IMR-90 (cell line): ENCODE results near the gene SGK1.

Source experiments
- CEBPB ChIP-seq: IDR thresholded peaks from 2 replicates; pipeline ENCODE4 v1.6.1; 2012; ENCODE audit warnings: low read depth, low read length, improper control_type of control experiment
- CHD1 ChIP-seq: IDR thresholded peaks from 2 replicates; pipeline ENCODE4 v1.6.1; 2012; ENCODE audit warnings: low read depth, low read length, improper control_type of control experiment
- CTCF ChIP-seq: conservative IDR thresholded peaks from 2 replicates; pipeline ENCODE4 v1.5.1; 2012; ENCODE audit warnings: mild to moderate bottlenecking, low read depth, low read length, improper control_type of control experiment
- ELK1 ChIP-seq: fragments of 150-350 bp; IDR thresholded peaks from 2 replicates; pipeline ENCODE4 v1.6.1; 2016; ENCODE audit warnings: low read depth, mild to moderate bottlenecking, low read length, moderate library complexity, borderline replicate concordance
- FOS ChIP-seq: fragments of 150-350 bp; IDR thresholded peaks from 2 replicates; pipeline ENCODE4 v1.6.1; 2016; ENCODE audit warnings: low read depth, low read length
- MAFK ChIP-seq: IDR thresholded peaks from 2 replicates; pipeline ENCODE4 v1.6.1; 2012; ENCODE audit warnings: low read depth, low read length, improper control_type of control experiment
- MAZ ChIP-seq: IDR thresholded peaks from 2 replicates; pipeline ENCODE4 v1.6.1; 2012; ENCODE audit warnings: low read depth, mild to moderate bottlenecking, low read length, improper control_type of control experiment, moderate library complexity, borderline replicate concordance
- MXI1 ChIP-seq: IDR thresholded peaks from 2 replicates; pipeline ENCODE4 v1.6.1; 2012; ENCODE audit warnings: low read depth, mild to moderate bottlenecking, low read length, moderate library complexity, borderline replicate concordance
- POLR2A ChIP-seq: IDR thresholded peaks from 2 replicates; pipeline ENCODE4 v1.6.1; 2012; ENCODE audit warnings: mild to moderate bottlenecking, low read depth, low read length
- RAD21 ChIP-seq: IDR thresholded peaks from 2 replicates; pipeline ENCODE4 v1.6.1; 2012; ENCODE audit warnings: low read length, improper control_type of control experiment
- RCOR1 ChIP-seq: IDR thresholded peaks from 2 replicates; pipeline ENCODE4 v1.6.1; 2012; ENCODE audit warnings: mild to moderate bottlenecking, low read length, improper control_type of control experiment; ENCODE audit not compliant: insufficient replicate concordance
- RFX5 ChIP-seq: IDR thresholded peaks from 2 replicates; pipeline ENCODE4 v1.8.0; 2012; ENCODE audit warnings: low read depth, mild to moderate bottlenecking, low read length, moderate library complexity
- SMC3 ChIP-seq: fragments of 150-350 bp; IDR thresholded peaks from 2 replicates; pipeline ENCODE4 v1.6.1; 2016; ENCODE audit warnings: low read depth, mild to moderate bottlenecking, antibody characterized with exemption, low read length, moderate library complexity
- USF2 ChIP-seq: fragments of 150-350 bp; IDR thresholded peaks from 2 replicates; pipeline ENCODE4 v1.6.1; 2017; ENCODE audit warnings: mild to moderate bottlenecking, antibody characterized with exemption, low read length, low read depth

DNA sequence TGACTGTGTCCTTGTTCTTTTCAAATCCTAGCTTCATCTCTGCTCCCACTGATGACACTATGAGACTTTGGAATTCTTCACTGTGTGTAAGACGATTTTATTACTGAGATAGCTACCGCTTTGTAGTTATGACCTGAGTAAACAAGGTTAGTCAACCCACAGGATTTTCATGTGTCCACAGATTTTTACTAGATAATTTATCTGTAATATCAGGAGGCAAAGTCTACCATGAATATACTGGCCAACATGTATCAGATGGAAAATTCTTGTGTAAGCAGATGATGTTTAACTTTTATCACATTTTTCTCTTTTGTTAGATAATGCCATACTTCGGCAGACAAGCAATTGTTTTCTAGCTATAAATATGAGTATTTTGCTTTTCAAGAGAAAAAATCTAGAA is 119.8 kb downstream of the SGK1 start:
- TF ChIP-seq CTCF, result no peak
- TF ChIP-seq POLR2A, result no peak
- no peak for TF ChIP-seq CEBPB
- no peak for TF ChIP-seq SMC3
- TF ChIP-seq RAD21, result no peak
- no peak for TF ChIP-seq FOS
- TF ChIP-seq RFX5, result no peak
- no peak for TF ChIP-seq RCOR1
- TF ChIP-seq ELK1, result no peak
- TF ChIP-seq CHD1, result no peak
- TF ChIP-seq USF2, result no peak
- TF ChIP-seq MXI1, result no peak
- TF ChIP-seq MAZ, result no peak
- TF ChIP-seq MAFK, result no peak
